ENCODE results near the gene NOVA2. TPM values are rescaled to one million over a fixed set of nuclear protein-coding genes. Genes with fewer than 3 reads are reported as not detected.
A peak's percentile ranks its signal among the peaks of the same experiment; 100 is the strongest.

The NOVA2 gene
- total RNA-seq, 1 donor from 2014 or later, result 5.3 TPM

DNA sequence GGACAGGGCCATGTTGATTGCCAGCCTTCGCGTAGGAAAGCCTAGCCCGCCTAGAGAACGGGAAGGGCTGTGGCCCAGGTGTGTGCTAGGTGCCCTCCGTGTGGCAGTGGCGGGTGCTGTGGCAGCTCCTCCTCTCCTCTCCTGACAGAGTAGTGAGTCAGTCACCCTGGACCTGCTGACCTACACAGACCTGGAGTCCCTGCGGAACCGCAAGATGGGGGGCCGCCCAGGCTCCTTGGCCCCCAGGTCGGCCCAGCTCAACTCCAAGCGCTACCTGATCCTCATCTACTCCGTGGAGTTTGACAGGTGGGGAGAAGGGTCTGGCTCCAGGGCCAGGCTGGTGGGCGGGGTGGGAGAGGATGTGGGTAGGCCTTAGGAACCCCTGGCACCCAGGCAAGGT, 32.7 kb upstream of the NOVA2 start:
- no peak for ATAC-seq
- no peak for DNase-seq (ENCODE audit: missing footprints)
- intact Hi-C loops (cut with DNase I), result no loop called here

- intact Hi-C loops (cut with DNase I), result no loop called here
- DNase-seq (ENCODE audit: missing footprints) (no peak), ATAC-seq (no peak)
Measured at GRCh38 chr19:46002678-46003275, 29.1 kb upstream of the NOVA2 start.

GRCh38 chr19:46000491-46001246, 27.0 kb upstream of the NOVA2 start:
- DNase-seq (ENCODE audit: missing footprints), result peak; percentile 67
- intact Hi-C loops (cut with DNase I), result no loop called here
- no peak for ATAC-seq

- intact Hi-C loops (cut with DNase I), result loop anchor here (10.0 kb wide), 1 partner anchor 65 kb away; no protein-coding TSS in a partner anchor
- ATAC-seq (no peak), DNase-seq (ENCODE audit: missing footprints) (peak; percentile 66)
Measured at GRCh38 chr19:45999653-46000121, 26.0 kb upstream of the NOVA2 start.

DNA sequence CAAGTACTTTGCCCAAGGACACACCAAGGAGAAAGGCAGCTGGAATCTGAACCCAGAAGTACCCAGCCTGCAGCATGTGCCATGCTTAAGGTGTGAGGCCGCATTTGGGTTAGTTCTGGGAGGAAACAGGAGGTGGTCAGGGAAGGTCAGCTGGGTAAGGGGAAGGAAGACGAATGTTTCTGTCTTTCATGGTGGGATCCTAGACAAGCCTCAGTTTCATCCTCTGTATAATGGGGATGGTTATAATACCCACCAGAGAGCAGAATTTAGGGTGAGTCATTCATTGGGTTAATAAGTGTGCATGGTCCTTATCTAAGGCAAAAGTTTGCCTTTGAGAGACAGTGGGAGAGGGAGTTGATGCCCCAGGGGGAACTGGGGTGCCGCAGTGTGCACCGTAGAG, 25.2 kb upstream of the NOVA2 start:
- intact Hi-C loops (cut with DNase I), result loop anchor here (10.0 kb wide), 1 partner anchor 64 kb away; no protein-coding TSS in a partner anchor
- ATAC-seq (no peak), DNase-seq (ENCODE audit: missing footprints) (no peak)

- no peak for DNase-seq (ENCODE audit: missing footprints)
- intact Hi-C loops (cut with DNase I), result loop anchor here (10.0 kb wide), 1 partner anchor 62 kb away; no protein-coding TSS in a partner anchor
- no peak for ATAC-seq
Measured at GRCh38 chr19:45996933-45997332, 23.3 kb upstream of the NOVA2 start.

DNA sequence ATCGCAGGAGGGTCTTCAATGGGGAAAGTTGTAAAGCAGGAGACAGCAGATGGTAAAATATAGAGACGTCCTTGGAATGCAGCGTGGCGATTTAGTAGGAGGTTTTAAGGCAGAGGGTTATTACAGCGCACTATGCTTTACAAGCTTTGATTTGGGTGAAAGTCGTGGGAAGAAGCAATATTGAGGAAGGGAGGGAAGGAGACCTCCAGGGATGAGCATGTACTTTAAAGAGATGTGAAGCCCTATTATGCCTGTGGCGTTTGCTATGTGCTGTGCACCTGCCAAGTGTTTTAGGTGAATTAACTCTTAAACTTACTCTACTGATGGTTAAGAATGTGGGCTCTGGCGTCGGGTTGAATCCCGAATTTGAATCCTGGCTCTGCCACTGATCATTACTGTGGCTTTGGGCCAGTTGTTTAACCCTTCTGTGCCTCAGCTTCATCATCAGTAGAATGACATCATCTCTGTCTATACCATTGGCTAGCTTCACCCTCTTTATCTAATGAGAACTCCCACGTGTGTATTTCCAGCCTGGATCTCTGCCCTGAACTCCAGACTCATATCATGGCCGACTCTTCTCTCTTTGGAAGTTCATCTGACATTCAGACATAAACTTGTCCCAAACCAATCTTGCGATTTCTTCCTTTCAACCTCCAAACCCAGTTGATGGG, 22.2 kb upstream of the NOVA2 start:
- DNase-seq (ENCODE audit: missing footprints), result no peak
- ATAC-seq, result no peak
- intact Hi-C loops (cut with DNase I), result loop anchor here (1.0 to 10.0 kb wide), 2 partner anchors 61 to 110 kb away; partner anchors contain the start of gene IRF2BP1

- ATAC-seq (peak; percentile 99), DNase-seq (ENCODE audit: missing footprints) (peak; percentile 97)
- intact Hi-C loops (cut with DNase I), result loop anchor here (1.0 to 10.0 kb wide), 2 partner anchors 60 to 109 kb away; partner anchors contain the start of gene IRF2BP1
Measured at GRCh38 chr19:45994998-45995714, 21.5 kb upstream of the NOVA2 start, which contains the start of gene CCDC61. CCDC61 (plus strand) TSS chr19:45995467; CDS start chr19:46003019, 7,552 bp downstream.

DNA sequence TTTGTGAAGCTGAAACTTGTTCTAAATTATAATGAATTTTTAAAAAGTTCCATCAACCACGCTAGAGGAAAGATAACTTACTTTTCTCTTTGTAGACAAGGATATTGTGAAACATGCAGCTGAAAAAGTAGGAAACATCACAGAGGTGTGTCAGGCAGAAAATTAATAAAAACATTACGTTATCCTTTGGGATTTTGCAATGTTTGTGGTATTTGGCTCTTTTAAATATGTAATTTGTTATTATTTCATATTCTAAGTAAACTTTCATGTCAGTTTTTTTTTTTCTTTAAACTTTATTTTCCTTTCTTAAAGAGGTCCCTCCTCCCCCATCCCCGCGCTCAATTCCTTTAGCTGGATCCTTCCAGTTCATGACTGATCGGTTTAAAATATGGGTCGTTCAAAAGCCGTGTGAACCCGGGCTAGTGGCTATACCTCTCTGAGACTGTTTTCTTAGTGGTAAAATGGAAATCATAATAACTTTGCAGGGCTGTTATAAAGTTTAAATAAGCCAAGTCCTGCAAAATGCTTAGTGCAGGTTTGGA, 20.9 kb upstream of the NOVA2 start:
- ATAC-seq (peak; percentile 0), DNase-seq (ENCODE audit: missing footprints) (no peak)
- intact Hi-C loops (cut with DNase I), result loop anchor here (10.0 kb wide), 1 partner anchor 60 kb away; no protein-coding TSS in a partner anchor

GRCh38 chr19:45990113-45990728, 16.6 kb upstream of the NOVA2 start:
- ATAC-seq (no peak), DNase-seq (ENCODE audit: missing footprints) (no peak)
- intact Hi-C loops (cut with DNase I), result loop anchor here (10.0 kb wide), 1 partner anchor 55 kb away; no protein-coding TSS in a partner anchor

DNA sequence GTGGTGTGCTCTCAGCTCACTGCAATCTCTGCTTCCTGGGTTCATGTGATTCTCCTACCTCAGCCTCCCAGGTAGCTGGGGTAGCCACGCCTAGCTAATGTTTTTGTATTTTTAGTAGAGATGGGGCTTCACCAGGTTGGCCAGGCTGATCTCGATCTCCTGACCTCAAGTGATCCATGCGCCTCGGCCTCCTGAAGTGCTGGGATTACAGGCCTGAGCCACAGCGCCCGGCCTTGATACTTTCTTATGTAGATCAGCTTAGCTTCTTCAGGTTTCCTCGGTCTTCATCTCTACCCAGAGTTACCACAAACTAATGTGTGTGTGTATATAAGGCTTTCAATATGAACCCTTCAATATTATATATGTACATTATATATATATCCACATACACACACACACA, 11.7 kb upstream of the NOVA2 start:
- ATAC-seq (no peak), DNase-seq (ENCODE audit: missing footprints) (no peak)
- intact Hi-C loops (cut with DNase I), result no loop called here

DNA sequence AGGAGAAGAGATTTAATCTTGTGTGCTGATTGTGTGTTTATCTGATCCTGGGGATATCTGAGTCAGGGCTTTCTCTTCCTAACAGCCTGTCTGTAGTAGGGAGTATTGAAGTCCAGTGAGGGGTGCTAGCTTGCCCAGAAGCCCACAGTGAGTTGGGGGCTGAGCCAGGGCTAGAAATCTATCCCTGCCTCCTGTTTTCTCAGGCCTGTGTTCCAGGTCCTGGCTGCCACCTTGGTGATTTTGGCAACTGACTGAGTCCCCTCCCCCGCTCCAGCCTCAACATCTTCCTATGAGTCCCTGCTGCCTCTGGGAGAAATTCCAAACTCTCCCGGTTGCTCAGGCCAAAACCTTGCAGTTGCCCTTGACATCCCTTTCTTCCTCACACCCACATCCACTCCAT, 7.7 kb upstream of the NOVA2 start:
- intact Hi-C loops (cut with DNase I), result no loop called here
- no peak for DNase-seq (ENCODE audit: missing footprints)

GRCh38 chr19:45978156-45978555, 4.5 kb upstream of the NOVA2 start:
- DNase-seq (ENCODE audit: missing footprints) (no peak), ATAC-seq (no peak)
- intact Hi-C loops (cut with DNase I), result no loop called here

More for the DNA sequence above, 7.7 kb upstream of the NOVA2 start:
- ATAC-seq, result no peak

DNA sequence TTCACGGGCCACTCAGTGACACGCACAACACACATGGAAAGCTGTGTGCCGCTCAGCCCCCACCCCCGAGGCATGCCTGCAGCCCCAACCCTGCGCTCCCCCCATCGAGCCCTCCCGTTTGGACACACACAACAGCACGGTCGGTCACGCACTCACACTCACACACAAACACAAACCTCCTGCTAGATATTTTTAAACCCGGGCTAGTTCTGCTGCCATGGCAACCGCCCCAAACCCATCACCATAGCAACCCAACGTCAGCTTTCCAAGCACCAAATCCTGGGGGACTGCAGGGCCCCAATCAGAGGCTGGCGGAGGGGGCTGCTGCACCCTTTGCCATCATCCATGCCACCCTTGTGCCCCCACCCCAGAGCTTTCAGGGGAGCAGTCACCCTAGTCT, 2.5 kb upstream of the NOVA2 start:
- intact Hi-C loops (cut with DNase I), result no loop called here
- no peak for DNase-seq (ENCODE audit: missing footprints)
- ATAC-seq, result no peak

DNA sequence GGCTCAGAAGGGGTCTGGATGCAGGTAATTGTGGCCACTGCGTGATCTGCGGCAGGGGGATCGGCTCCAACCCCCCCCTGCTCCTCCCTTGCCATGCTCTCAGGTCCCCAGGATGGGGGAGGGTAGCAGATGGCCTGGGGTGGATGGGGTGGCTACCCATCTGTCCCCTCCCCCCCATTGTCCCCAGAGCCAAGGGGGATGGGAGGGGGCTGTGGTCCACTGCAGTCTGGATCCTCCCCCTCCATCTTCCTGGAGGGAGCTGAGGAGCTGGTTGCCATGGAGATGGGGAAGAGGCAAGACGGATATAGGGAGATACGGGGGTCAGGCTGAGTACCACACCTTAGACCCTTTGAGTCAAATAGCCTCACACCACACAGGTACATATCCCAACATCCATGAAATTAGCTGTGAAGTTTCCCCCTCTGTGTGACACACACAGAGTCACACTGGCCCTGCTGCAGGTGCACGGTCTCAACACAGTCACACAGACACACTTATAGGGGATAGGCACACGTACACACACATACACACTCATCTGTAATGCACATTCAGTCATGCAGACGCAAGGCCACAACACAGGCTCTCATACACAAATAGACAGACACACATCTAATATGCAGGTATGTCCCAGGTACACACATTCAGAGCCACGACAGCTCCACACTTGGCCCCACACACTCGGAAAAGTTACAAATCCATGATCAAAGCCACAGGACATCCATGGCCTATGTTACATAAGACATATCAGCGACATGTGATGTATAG, 1.8 kb upstream of the NOVA2 start:
- intact Hi-C loops (cut with DNase I), result no loop called here
- DNase-seq (ENCODE audit: missing footprints), result no peak
- no peak for ATAC-seq

DNA sequence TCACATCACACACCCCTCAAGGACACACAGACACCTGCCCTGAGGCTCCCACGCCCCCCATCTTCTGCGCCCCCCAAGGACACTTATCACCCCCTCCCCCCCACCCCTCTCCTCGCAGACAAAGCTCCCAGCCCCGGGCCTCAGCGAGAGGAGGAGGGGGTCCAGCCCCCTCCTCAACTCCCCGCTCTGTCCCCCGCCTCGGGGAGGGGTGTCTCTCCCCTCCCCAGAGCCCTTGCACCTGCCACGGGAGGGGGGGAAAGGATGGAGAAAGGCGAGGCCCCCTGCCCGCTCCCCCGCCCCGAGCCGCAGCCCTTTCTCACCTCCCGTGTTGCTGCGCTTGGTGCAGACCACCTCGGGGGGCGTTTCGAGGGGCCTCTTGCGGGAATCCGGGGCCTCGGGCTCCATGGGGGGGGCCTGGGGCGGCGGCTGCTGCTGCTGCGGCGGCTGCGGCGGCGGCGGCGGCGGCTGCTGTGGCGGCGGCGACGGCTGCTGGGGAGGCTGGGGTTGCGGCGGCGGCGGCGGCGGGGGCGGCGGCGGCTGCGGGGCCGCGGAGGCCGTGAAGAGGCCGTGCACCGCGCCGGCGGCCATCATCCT, 621 bp downstream of the NOVA2 start:
- ATAC-seq, result no peak
- intact Hi-C loops (cut with DNase I), result no loop called here
- DNase-seq (ENCODE audit: missing footprints), result no peak

Measured in Right ventricle myocardium inferior (tissue), 1 donor.